HG02870 (cell line): ENCODE results near the gene ADORA1.

Experiments
- ATAC-seq: cut with Tn5 transposase; IDR thresholded peaks from one replicate; pipeline ENCODE4 v1.9.1; 2021; ENCODE audit warnings: mild to moderate bottlenecking, moderate library complexity; ENCODE audit not compliant: unreplicated experiment

Gene ADORA1

DNA sequence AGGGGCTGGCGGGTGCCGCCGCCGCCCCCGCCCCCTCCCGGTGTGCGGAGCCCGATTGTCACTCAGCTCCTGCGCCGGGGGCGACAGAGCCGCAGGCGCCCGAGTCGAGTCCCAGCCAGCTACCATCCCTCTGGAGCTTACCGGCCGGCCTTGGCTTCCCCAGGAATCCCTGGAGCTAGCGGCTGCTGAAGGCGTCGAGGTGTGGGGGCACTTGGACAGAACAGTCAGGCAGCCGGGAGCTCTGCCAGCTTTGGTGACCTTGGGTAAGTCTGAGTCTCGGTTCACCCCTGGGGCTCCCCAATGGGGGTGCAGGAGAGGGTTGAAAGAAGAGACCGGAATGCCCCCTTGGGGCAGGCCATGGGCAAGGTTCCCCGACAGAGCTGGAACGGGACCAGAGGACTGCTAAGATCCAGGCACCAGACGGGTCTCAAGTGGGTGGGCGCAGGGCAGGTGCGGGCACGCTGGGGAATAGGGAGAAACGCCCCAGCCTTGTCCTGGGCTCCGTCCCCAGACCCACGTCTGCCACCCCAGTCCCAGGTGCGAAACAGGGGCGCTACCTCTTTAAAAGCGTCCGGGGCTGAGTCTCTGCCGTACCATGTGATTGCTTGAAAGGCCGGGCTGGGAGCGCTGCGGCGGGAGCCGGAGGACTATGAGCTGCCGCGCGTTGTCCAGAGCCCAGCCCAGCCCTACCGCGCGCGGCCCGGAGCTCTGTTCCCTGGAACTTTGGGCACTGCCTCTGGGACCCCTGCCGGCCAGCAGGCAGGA, at the start of gene ADORA1:
Gene ADORA1, plus strand, starts transcription at position 61 of the 765 bp plus-strand sequence. CDS start 1,116 bp downstream, outside the sequence.
- no peak for ATAC-seq

GRCh38 chr1:203077956-203078355, 49.6 kb upstream of the ADORA1 start:
- ATAC-seq, result no peak

- no peak for ATAC-seq
These were observed 49.0 kb upstream of the ADORA1 start for GRCh38 chr1:203078478-203078877.

GRCh38 chr1:203080456-203080855, 47.1 kb upstream of the ADORA1 start:
- ATAC-seq, result no peak

- no peak for ATAC-seq
These were observed 45.9 kb upstream of the ADORA1 start for GRCh38 chr1:203081465-203082230.

DNA sequence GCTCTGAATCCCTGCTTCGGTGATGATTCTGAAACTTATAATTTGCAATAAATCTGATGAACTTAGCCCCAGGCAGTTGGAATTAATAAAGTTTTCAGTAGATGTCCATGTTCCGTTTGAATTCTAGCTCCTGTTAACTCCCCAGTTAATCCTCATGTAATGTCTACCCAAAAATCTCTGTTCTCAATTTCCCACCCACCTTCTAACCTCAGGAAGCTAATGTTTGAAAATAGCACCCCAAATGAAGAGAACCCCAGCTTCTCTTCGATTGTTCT, 45.4 kb upstream of the ADORA1 start:
- no peak for ATAC-seq

DNA sequence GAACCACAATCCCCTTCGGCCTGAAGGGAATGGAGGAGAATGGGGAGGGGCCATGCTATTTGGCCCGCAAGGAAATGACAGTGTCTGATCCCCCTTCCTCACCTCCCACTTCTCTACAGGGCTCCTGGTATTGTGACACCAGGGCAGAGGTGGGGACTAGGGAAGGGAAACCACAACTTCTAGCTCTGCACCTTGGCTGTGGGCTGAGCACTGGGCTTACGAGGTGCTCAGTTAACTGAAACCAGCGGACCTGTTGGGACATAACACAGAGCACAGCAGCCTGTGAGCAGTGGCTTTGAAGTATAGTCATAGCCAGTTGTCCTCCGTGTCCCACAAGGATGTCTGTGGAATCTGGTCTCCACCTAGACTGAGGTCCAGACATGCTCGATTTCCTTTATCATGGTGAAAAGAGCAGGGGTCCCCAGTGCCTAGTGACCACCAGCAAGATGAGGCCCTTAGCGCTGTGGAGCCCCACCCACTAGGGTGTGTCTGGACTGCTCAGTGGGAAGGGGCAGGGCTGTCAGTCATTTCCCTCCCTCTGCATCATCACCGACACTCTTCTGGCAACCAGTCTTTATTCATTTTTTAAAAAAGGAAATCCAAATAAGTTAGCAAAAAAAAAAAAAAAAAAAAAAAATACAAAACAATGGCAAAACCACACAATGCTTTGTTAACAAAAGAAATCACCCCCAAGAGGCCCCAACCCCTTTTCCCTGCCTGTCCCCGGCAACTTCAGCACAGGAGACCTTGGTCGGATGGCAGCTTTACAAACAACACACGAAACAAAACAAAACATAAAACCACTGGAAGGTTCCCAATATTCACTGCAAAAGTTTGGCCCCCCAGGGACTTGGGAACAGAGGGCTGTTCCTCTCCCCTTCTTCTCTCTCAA, 44.7 kb upstream of the ADORA1 start:
- ATAC-seq, result no peak

DNA sequence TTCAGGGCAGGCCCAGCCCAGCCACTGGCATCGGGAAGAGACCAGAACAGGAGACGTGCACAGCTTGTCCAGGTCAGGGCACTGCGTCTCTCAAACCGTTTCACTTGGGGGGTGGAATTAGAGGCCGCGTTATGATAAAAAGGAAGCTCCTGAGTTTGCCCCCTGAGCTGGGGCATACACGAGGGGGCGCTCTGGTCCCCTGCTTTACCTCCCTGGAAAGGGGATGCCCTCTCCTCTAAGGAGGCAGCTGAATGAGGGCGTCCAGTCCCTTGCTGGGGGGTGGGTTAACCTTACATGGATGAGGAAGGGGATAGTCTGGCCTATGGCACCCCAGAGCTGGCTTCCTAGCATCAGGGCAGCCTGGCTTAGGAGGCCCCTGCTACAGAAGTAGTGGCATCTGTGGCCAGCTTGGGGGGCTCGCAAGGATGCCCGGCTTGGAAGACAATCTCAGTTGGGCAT, 44.0 kb upstream of the ADORA1 start:
- no peak for ATAC-seq

GRCh38 chr1:203084588-203085527, 42.7 kb upstream of the ADORA1 start:
- ATAC-seq, result no peak

GRCh38 chr1:203085528-203086406, 41.8 kb upstream of the ADORA1 start, which contains the start of gene MYOG:
TSS of gene MYOG (minus strand) at chr1:203086012. CDS start at chr1:203085961, 51 bp downstream.
- no peak for ATAC-seq

DNA sequence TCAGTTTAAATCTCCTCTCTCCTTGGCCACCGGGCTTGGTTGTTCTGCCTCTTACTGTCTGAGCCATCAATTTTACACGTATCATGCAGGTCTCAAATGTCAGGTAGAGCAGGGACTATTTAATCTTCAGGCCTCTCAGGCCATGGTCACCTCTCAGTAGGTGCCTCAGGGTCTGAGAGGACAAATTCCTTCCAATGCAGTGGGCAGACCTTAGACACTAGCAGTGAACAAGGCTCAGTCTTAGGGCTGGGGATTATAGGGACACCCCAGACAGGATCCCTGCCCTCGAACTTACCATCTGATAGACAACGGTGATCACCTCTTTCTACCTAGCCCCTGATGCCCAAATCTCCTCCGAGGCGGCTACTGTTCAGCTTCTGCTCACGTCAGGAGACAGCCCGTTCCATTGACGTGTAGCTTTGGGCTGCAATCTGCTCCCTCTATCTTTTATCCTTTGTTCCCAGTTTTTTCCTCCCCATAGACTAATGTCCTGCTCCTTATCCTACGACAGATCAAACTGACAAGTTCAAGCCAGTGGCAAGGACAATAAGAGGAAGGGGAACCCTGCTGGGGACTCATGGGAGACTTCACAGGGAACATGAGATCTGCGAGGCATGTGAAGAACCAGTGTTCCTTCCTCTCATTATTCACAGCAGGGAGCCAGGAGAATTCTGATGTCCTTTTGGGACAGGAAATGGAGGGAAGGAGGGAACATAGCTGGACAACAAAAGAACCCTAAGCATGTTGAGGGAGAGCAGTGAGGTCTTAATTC, 40.3 kb upstream of the ADORA1 start:
- no peak for ATAC-seq

- no peak for ATAC-seq
These were observed 39.1 kb upstream of the ADORA1 start for GRCh38 chr1:203088441-203088840.

- ATAC-seq, result no peak
These were observed 38.4 kb upstream of the ADORA1 start for GRCh38 chr1:203089001-203089650.

GRCh38 chr1:203089651-203090045, 37.9 kb upstream of the ADORA1 start:
- ATAC-seq, result no peak

GRCh38 chr1:203090421-203091198, 36.9 kb upstream of the ADORA1 start:
- no peak for ATAC-seq

GRCh38 chr1:203091199-203091477, 36.4 kb upstream of the ADORA1 start:
- ATAC-seq, result no peak

DNA sequence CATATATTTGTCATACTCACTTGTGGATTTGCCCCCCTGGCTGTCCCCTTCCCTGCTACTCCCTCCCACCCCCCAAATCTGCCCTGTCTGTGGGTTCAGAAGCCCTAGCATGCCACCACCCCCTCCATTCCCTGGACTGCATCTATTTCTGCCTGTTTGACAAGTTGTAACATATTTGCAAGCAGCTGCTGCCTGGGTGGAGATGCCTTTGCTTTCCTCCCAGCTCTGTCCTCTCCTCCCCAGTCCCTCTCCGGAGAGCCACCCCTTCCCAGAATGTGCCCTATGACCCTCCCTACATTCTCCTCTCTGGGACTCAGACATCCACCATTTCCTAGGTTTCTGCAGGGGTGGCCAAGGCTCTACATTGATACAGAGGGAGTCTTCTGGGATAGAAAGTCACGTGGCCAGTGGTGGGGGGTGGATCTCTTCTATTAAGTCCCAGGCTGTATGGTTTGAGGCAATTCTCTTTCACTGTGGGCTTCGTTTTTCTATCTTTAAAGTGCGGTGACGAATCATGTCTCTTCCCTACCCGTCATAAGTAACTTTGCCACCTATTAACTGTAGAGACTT, 35.7 kb upstream of the ADORA1 start:
- ATAC-seq, result no peak
